Measurements from ENCODE around the gene RBMS3. TPM values are rescaled to one million over a fixed set of nuclear protein-coding genes. Genes with fewer than 3 reads are reported as not detected.

RBMS3 gene
- total RNA-seq, 1 experiment from 2014 or later = 5.9 TPM

- ChIA-PET POLR2A (ENCODE audit: low non-redundant PET) (no interaction called here), CTCF (no interaction called here)
- intact Hi-C loops (cut with micrococcal nuclease; ENCODE audit: unreplicated experiment) = no loop called here
- DNase-seq (ENCODE audit: low spot score) = no peak
- peaks cover 28% of the 10 kb centered on the region for H3K4me1 ChIP-seq (ENCODE audit: insufficient read depth, low read length, poor library complexity, severe bottlenecking)
- H3K4me3 ChIP-seq (ENCODE audit: low read depth, low read length, poor library complexity, severe bottlenecking) = no peak overlapping the region
- H3K9me3 ChIP-seq (ENCODE audit: low read depth, low read length, poor library complexity, severe bottlenecking) = no peaks in the 10 kb centered on the region
- no peaks in the 10 kb centered on the region for H3K36me3 ChIP-seq (ENCODE audit: insufficient read depth, low read length, poor library complexity, severe bottlenecking)
- H3K27ac ChIP-seq (ENCODE audit: low read depth, low read length, poor library complexity, severe bottlenecking) = no peak overlapping the region
- TF ChIP-seq EZH2 (IDR thresholded peaks at IDR 0.05; ENCODE audit: borderline replicate concordance, low read depth, low read length, poor library complexity, severe bottlenecking) = no peak
- no peak for TF ChIP-seq CTCF (conservative IDR thresholded peaks at IDR 0.05; ENCODE audit: low read depth, low read length)
- BruUV-seq (replicated peaks) = no TSS peak
- no peaks in the 10 kb centered on the region for H3K27me3 ChIP-seq (replicated peaks; ENCODE audit: insufficient read depth, low read depth, low read length, poor library complexity)
These were observed 671.6 kb downstream of the RBMS3 start for GRCh38 chr3:29952431-29952830.

GRCh38 chr3:29955413-29955812, 674.5 kb downstream of the RBMS3 start:
- no peak for DNase-seq (ENCODE audit: low spot score)
- H3K4me3 ChIP-seq (ENCODE audit: low read depth, low read length, poor library complexity, severe bottlenecking) = no peak overlapping the region
- CTCF ChIA-PET = no interaction called here

GRCh38 chr3:29958816-29959215, 677.9 kb downstream of the RBMS3 start:
- no peak for TF ChIP-seq EZH2 (IDR thresholded peaks at IDR 0.05; ENCODE audit: borderline replicate concordance, low read depth, low read length, poor library complexity, severe bottlenecking)
- no peak for TF ChIP-seq CTCF (conservative IDR thresholded peaks at IDR 0.05; ENCODE audit: low read depth, low read length)
- H3K27me3 ChIP-seq (replicated peaks; ENCODE audit: insufficient read depth, low read depth, low read length, poor library complexity) = no peaks in the 10 kb centered on the region
- ChIA-PET CTCF (no interaction called here), POLR2A (ENCODE audit: low non-redundant PET) (no interaction called here)
- no TSS peak for BruUV-seq (replicated peaks)
- H3K4me3 ChIP-seq (ENCODE audit: low read depth, low read length, poor library complexity, severe bottlenecking) = no peak overlapping the region
- no peaks in the 10 kb centered on the region for H3K9me3 ChIP-seq (ENCODE audit: low read depth, low read length, poor library complexity, severe bottlenecking)
- DNase-seq (ENCODE audit: low spot score) = no peak
- H3K4me1 ChIP-seq (ENCODE audit: insufficient read depth, low read length, poor library complexity, severe bottlenecking) = no peaks in the 10 kb centered on the region
- H3K36me3 ChIP-seq (ENCODE audit: insufficient read depth, low read length, poor library complexity, severe bottlenecking) = no peaks in the 10 kb centered on the region
- no peak overlapping the region for H3K27ac ChIP-seq (ENCODE audit: low read depth, low read length, poor library complexity, severe bottlenecking)
- intact Hi-C loops (cut with micrococcal nuclease; ENCODE audit: unreplicated experiment) = no loop called here

More at GRCh38 chr3:29955413-29955812, 674.5 kb downstream of the RBMS3 start:
- POLR2A ChIA-PET (ENCODE audit: low non-redundant PET) = no interaction called here
- no peak for TF ChIP-seq CTCF (conservative IDR thresholded peaks at IDR 0.05; ENCODE audit: low read depth, low read length)
- TF ChIP-seq EZH2 (IDR thresholded peaks at IDR 0.05; ENCODE audit: borderline replicate concordance, low read depth, low read length, poor library complexity, severe bottlenecking) = no peak
- peaks cover 2% of the 10 kb centered on the region for H3K4me1 ChIP-seq (ENCODE audit: insufficient read depth, low read length, poor library complexity, severe bottlenecking)
- no peak overlapping the region for H3K27ac ChIP-seq (ENCODE audit: low read depth, low read length, poor library complexity, severe bottlenecking)
- intact Hi-C loops (cut with micrococcal nuclease; ENCODE audit: unreplicated experiment) = no loop called here
- BruUV-seq (replicated peaks) = no TSS peak
- no peaks in the 10 kb centered on the region for H3K9me3 ChIP-seq (ENCODE audit: low read depth, low read length, poor library complexity, severe bottlenecking)
- H3K27me3 ChIP-seq (replicated peaks; ENCODE audit: insufficient read depth, low read depth, low read length, poor library complexity) = no peaks in the 10 kb centered on the region
- H3K36me3 ChIP-seq (ENCODE audit: insufficient read depth, low read length, poor library complexity, severe bottlenecking) = no peaks in the 10 kb centered on the region

All from A673 (cell line).